ENCODE results near the gene DRG2.

Gene DRG2

GRCh38 chr17:18143044-18143936 lies 55.5 kb downstream of the DRG2 start:
- TF ChIP-seq CTCF (conservative IDR thresholded peaks at IDR 0.05; ENCODE audit: low read length) = peak; percentile 45
- DNase-seq (ENCODE audit: low read depth) = no peak
- H3K4me3 ChIP-seq (ENCODE audit: low read length) = no peak overlapping the region

- no peak for TF ChIP-seq CTCF (conservative IDR thresholded peaks at IDR 0.05; ENCODE audit: low read length)
- no peak overlapping the region for H3K4me3 ChIP-seq (ENCODE audit: low read length)
- DNase-seq (ENCODE audit: low read depth) = no peak
Observed at GRCh38 chr17:18144261-18144660, 56.5 kb downstream of the DRG2 start.

GRCh38 chr17:18144855-18145254 lies 57.1 kb downstream of the DRG2 start:
- no peak overlapping the region for H3K4me3 ChIP-seq (ENCODE audit: low read length)
- TF ChIP-seq CTCF (conservative IDR thresholded peaks at IDR 0.05; ENCODE audit: low read length) = no peak
- no peak for DNase-seq (ENCODE audit: low read depth)

GRCh38 chr17:18145811-18146210 lies 58.1 kb downstream of the DRG2 start:
- no peak overlapping the region for H3K4me3 ChIP-seq (ENCODE audit: low read length)
- TF ChIP-seq CTCF (conservative IDR thresholded peaks at IDR 0.05; ENCODE audit: low read length) = no peak
- DNase-seq (ENCODE audit: low read depth) = no peak

- H3K4me3 ChIP-seq (ENCODE audit: low read length) = no peak overlapping the region
- TF ChIP-seq CTCF (conservative IDR thresholded peaks at IDR 0.05; ENCODE audit: low read length) = no peak
- DNase-seq (ENCODE audit: low read depth) = no peak
Observed at GRCh38 chr17:18146259-18146658, 58.5 kb downstream of the DRG2 start.

- TF ChIP-seq CTCF (conservative IDR thresholded peaks at IDR 0.05; ENCODE audit: low read length) = no peak
- H3K4me3 ChIP-seq (ENCODE audit: low read length) = no peak overlapping the region
- no peak for DNase-seq (ENCODE audit: low read depth)
Observed at GRCh38 chr17:18146980-18147379, 59.2 kb downstream of the DRG2 start.

GRCh38 chr17:18148586-18148985 lies 60.8 kb downstream of the DRG2 start:
- DNase-seq (ENCODE audit: low read depth) = no peak
- no peak for TF ChIP-seq CTCF (conservative IDR thresholded peaks at IDR 0.05; ENCODE audit: low read length)
- no peak overlapping the region for H3K4me3 ChIP-seq (ENCODE audit: low read length)

All from AG10803 (cell line).